GM23338 (cell line): ENCODE data around the gene ACOD1. TPM values are rescaled to one million over a fixed set of nuclear protein-coding genes. Genes with fewer than 3 reads are reported as not detected.
A peak's percentile ranks its signal among the peaks of the same experiment; 100 is the strongest.

Experiments used
- ATAC-seq: fragments of 200-7000 bp; cut with Tn5 transposase; 3 replicates; pipeline ENCODE4 v1.9.1; 2020
- DNase-seq: peaks from one replicate; pipeline ENCODE4 v3.0.0-alpha.2; 2015; ENCODE audit warnings: low spot score
- H2AFZ ChIP-seq: fragments of 200-600 bp; sonication (generic); 2 replicates; pipeline ENCODE4 v1.8.0; 2016; ENCODE audit warnings: antibody characterized with exemption, mild to moderate bottlenecking, moderate library complexity
- H3F3A ChIP-seq: fragments of 200-600 bp; sonication (generic); replicated peaks from 2 replicates; pipeline ENCODE4 v1.8.0; 2017; ENCODE audit warnings: antibody characterized with exemption, mixed run types, low read depth
- H3K27ac ChIP-seq: fragments of 200-600 bp; sonication (generic); 2 replicates; pipeline ENCODE4 v1.6.1; 2016; ENCODE audit warnings: low read depth
- H3K27me3 ChIP-seq: fragments of 200-600 bp; sonication (generic); 2 replicates; pipeline ENCODE4 v1.8.0; 2016; ENCODE audit warnings: mild to moderate bottlenecking, mixed run types, moderate library complexity; ENCODE audit not compliant: insufficient read depth
- H3K36me3 ChIP-seq: fragments of 200-600 bp; sonication (generic); 2 replicates; pipeline ENCODE4 v1.8.0; 2016; ENCODE audit warnings: mild to moderate bottlenecking; ENCODE audit not compliant: insufficient read depth
- H3K4me1 ChIP-seq: fragments of 200-600 bp; sonication (generic); 2 replicates; pipeline ENCODE4 v1.8.0; 2016; ENCODE audit warnings: mild to moderate bottlenecking, moderate library complexity; ENCODE audit not compliant: insufficient read depth
- H3K4me2 ChIP-seq: fragments of 200-600 bp; sonication (generic); 2 replicates; pipeline ENCODE4 v1.7.1; 2017; ENCODE audit warnings: mixed run types
- H3K4me3 ChIP-seq: fragments of 200-600 bp; sonication (generic); 2 replicates; pipeline ENCODE4 v1.6.1; 2016; ENCODE audit warnings: mixed run types
- H3K79me2 ChIP-seq: fragments of 200-600 bp; sonication (generic); replicated peaks from 2 replicates; pipeline ENCODE4 v1.8.0; 2017; ENCODE audit warnings: mild to moderate bottlenecking; ENCODE audit not compliant: insufficient read depth
- H3K9me2 ChIP-seq: fragments of 200-600 bp; sonication (generic); 2 replicates; pipeline ENCODE4 v1.8.0; 2017; ENCODE audit not compliant: insufficient read depth
- H4K20me1 ChIP-seq: fragments of 200-600 bp; sonication (generic); replicated peaks from 2 replicates; pipeline ENCODE4 v1.8.0; 2017; ENCODE audit warnings: mild to moderate bottlenecking; ENCODE audit not compliant: insufficient read depth
- H3K27ac Mint-ChIP-seq: 2 replicates; pipeline ENCODE4 v1.8.0; 2020; ENCODE audit warnings: inconsistent platforms, mild to moderate bottlenecking, moderate library complexity, mixed read lengths
- H3K27me3 Mint-ChIP-seq: 3 replicates; pipeline ENCODE4 v1.8.0; 2022; ENCODE audit warnings: low read depth, mild to moderate bottlenecking, moderate library complexity, mixed read lengths, inconsistent platforms; ENCODE audit not compliant: insufficient read depth, poor library complexity
- H3K36me3 Mint-ChIP-seq: 3 replicates; pipeline ENCODE4 v1.8.0; 2021; ENCODE audit warnings: low read depth, mild to moderate bottlenecking, inconsistent platforms, moderate library complexity, mixed read lengths
- H3K4me1 Mint-ChIP-seq: 3 replicates; pipeline ENCODE4 v1.8.0; 2020; ENCODE audit warnings: mild to moderate bottlenecking, inconsistent platforms, mixed read lengths
- H3K4me3 Mint-ChIP-seq: 3 replicates; pipeline ENCODE4 v1.8.0; 2021; ENCODE audit warnings: moderate library complexity, mild to moderate bottlenecking, inconsistent platforms, mixed read lengths
- H3K9me3 Mint-ChIP-seq: 3 replicates; pipeline ENCODE4 v1.8.0; 2020; ENCODE audit warnings: moderate library complexity, mild to moderate bottlenecking, inconsistent platforms, mixed read lengths
- CREB1 ChIP-seq: fragments of 250-450 bp; sonication (Bioruptor Pico); IDR thresholded peaks from 2 replicates; pipeline ENCODE4 v1.5.0; 2020; ENCODE audit warnings: low read depth, mild to moderate bottlenecking, moderate library complexity
- EZH2 ChIP-seq: fragments of 200-600 bp; sonication (generic); IDR thresholded peaks from one replicate; pipeline ENCODE4 v1.8.0; 2017; ENCODE audit warnings: antibody characterized with exemption, mild to moderate bottlenecking, low read depth; ENCODE audit not compliant: unreplicated experiment
- EZH2phosphoT487 ChIP-seq: fragments of 200-600 bp; sonication (generic); IDR thresholded peaks from one replicate; pipeline ENCODE4 v1.8.1; 2018; ENCODE audit warnings: antibody characterized with exemption; ENCODE audit not compliant: unreplicated experiment
- JUNB ChIP-seq: IDR thresholded peaks from one replicate; pipeline ENCODE4 v1.6.1; 2016; ENCODE audit warnings: antibody characterized with exemption; ENCODE audit not compliant: unreplicated experiment
- NANOG ChIP-seq: IDR thresholded peaks from 2 replicates; pipeline ENCODE4 v1.6.1; 2016; ENCODE audit warnings: antibody characterized with exemption, borderline replicate concordance
- POLR2AphosphoS5 ChIP-seq: IDR thresholded peaks from 2 replicates; pipeline ENCODE4 v1.6.1; 2016; ENCODE audit warnings: antibody characterized with exemption, low read depth
- STAT1 ChIP-seq: IDR thresholded peaks from one replicate; pipeline ENCODE4 v1.6.1; 2016; ENCODE audit warnings: antibody characterized with exemption; ENCODE audit not compliant: unreplicated experiment
- ZNF114 ChIP-seq: fragments of 250-450 bp; sonication (Bioruptor Pico); IDR thresholded peaks from 2 replicates; pipeline ENCODE4 v1.5.0; 2020; ENCODE audit warnings: mild to moderate bottlenecking, moderate library complexity
- ZNF331 ChIP-seq: fragments of 250-450 bp; sonication (Bioruptor Pico); IDR thresholded peaks from 2 replicates; pipeline ENCODE4 v1.5.0; 2020; ENCODE audit warnings: low read depth, mild to moderate bottlenecking, moderate library complexity
- polyA plus RNA-seq: library from polyadenylated mRNA; unstranded; fragments of >200 nt; fragmentation: Nextera tagmentation; extraction: Ambion mirVana; gene quantifications from 2 replicates; pipeline ENCODE4 v1.2.1, GENCODE V29; 2016
- total RNA-seq: library from RNA; depleted of rRNA; stranded (reverse); fragments of >200 nt; shearing (Covaris generic); gene quantifications from 2 replicates; pipeline ENCODE4 v1.2.3, GENCODE V29; 2014
- TF ChIP-seq, protein P1 (sequence below): fragments of 250-450 bp; sonication (Bioruptor Pico); IDR thresholded peaks from 2 replicates; pipeline ENCODE4 v1.5.0; 2020; ENCODE audit warnings: mild to moderate bottlenecking, moderate library complexity
- TF ChIP-seq, protein P2 (sequence below): IDR thresholded peaks from 2 replicates; pipeline ENCODE4 v1.6.1; 2016; ENCODE audit warnings: antibody characterized with exemption
- TF ChIP-seq, protein P3 (sequence below), 2 experiments: fragments of 200-600 bp in 1 of 2; sonication (generic) in 1 of 2; conservative IDR thresholded peaks; 2 replicates each; pipeline versions ENCODE4 v1.5.1 to v1.6.1; 2016 to 2017; ENCODE audit warnings: antibody characterized with exemption in 2 of 2, low read depth in 2 of 2, mild to moderate bottlenecking in 2 of 2, moderate library complexity in 1 of 2
- TF ChIP-seq, protein P4 (sequence below): IDR thresholded peaks from one replicate; pipeline ENCODE4 v1.6.1; 2018; ENCODE audit warnings: antibody characterized with exemption; ENCODE audit not compliant: unreplicated experiment

Gene ACOD1
- total and polyA plus RNA-seq, 2 experiments from 2014 or later: not detected

DNA sequence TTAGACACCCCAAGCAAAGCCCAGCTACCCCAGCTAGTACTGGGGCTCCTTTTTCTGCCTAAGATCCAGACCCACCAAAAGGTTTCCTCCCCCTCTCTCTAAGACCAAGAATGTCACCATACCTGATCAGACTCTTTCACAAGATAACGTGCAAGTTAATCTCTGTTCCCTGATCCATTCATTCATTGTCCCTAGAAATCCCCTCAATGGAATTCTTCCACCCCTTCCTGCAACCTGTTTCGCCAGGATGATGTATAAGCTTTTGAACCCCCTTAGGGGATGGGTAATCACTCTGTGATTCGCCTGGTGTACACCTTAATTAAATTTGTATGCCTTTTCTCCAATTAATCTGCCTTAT, 26.3 kb downstream of the ACOD1 start:
- no peak overlapping the region for H3K4me2 ChIP-seq

More for the DNA sequence above, 26.3 kb downstream of the ACOD1 start:
- DNase-seq: no peak
- Histone ChIP-seq H3K36me3 (no peaks in the 10 kb centered on the region), H3K4me3 (no peak overlapping the region), H3K4me1 (no peaks in the 10 kb centered on the region), H3F3A (no peaks in the 10 kb centered on the region), H2AFZ (peak overlapping the region; percentile 72), H3K9me2 (peaks cover 6% of the 10 kb centered on the region; the same call in 1 of the 2 replicates), H3K27me3 (no peaks in the 10 kb centered on the region), H4K20me1 (no peaks in the 10 kb centered on the region), H3K79me2 (no peaks in the 10 kb centered on the region), H3K27ac (no peak overlapping the region)
- H3K9me3 Mint-ChIP-seq: no peaks in the 10 kb centered on the region
- no peak for TF ChIP-seq POLR2AphosphoS5
- no peak for TF ChIP-seq ZNF331 (CRISPR knock-in tag)
- TF ChIP-seq, protein P1, sequence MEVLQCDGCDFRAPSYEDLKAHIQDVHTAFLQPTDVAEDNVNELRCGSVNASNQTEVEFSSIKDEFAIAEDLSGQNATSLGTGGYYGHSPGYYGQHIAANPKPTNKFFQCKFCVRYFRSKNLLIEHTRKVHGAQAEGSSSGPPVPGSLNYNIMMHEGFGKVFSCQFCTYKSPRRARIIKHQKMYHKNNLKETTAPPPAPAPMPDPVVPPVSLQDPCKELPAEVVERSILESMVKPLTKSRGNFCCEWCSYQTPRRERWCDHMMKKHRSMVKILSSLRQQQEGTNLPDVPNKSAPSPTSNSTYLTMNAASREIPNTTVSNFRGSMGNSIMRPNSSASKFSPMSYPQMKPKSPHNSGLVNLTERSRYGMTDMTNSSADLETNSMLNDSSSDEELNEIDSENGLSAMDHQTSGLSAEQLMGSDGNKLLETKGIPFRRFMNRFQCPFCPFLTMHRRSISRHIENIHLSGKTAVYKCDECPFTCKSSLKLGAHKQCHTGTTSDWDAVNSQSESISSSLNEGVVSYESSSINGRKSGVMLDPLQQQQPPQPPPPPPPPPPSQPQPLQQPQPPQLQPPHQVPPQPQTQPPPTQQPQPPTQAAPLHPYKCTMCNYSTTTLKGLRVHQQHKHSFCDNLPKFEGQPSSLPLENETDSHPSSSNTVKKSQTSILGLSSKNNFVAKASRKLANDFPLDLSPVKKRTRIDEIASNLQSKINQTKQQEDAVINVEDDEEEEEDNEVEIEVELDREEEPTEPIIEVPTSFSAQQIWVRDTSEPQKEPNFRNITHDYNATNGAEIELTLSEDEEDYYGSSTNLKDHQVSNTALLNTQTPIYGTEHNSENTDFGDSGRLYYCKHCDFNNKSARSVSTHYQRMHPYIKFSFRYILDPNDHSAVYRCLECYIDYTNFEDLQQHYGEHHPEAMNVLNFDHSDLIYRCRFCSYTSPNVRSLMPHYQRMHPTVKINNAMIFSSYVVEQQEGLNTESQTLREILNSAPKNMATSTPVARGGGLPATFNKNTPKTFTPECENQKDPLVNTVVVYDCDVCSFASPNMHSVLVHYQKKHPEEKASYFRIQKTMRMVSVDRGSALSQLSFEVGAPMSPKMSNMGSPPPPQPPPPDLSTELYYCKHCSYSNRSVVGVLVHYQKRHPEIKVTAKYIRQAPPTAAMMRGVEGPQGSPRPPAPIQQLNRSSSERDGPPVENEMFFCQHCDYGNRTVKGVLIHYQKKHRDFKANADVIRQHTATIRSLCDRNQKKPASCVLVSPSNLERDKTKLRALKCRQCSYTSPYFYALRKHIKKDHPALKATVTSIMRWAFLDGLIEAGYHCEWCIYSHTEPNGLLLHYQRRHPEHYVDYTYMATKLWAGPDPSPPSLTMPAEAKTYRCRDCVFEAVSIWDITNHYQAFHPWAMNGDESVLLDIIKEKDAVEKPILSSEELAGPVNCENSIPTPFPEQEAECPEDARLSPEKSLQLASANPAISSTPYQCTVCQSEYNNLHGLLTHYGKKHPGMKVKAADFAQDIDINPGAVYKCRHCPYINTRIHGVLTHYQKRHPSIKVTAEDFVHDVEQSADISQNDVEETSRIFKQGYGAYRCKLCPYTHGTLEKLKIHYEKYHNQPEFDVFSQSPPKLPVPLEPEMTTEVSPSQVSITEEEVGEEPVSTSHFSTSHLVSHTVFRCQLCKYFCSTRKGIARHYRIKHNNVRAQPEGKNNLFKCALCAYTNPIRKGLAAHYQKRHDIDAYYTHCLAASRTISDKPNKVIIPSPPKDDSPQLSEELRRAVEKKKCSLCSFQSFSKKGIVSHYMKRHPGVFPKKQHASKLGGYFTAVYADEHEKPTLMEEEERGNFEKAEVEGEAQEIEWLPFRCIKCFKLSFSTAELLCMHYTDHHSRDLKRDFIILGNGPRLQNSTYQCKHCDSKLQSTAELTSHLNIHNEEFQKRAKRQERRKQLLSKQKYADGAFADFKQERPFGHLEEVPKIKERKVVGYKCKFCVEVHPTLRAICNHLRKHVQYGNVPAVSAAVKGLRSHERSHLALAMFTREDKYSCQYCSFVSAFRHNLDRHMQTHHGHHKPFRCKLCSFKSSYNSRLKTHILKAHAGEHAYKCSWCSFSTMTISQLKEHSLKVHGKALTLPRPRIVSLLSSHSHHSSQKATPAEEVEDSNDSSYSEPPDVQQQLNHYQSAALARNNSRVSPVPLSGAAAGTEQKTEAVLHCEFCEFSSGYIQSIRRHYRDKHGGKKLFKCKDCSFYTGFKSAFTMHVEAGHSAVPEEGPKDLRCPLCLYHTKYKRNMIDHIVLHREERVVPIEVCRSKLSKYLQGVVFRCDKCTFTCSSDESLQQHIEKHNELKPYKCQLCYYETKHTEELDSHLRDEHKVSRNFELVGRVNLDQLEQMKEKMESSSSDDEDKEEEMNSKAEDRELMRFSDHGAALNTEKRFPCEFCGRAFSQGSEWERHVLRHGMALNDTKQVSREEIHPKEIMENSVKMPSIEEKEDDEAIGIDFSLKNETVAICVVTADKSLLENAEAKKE: no peak
- TF ChIP-seq ZNF114 (CRISPR knock-in tag): no peak
- TF ChIP-seq STAT1: no peak
- TF ChIP-seq, protein P2, sequence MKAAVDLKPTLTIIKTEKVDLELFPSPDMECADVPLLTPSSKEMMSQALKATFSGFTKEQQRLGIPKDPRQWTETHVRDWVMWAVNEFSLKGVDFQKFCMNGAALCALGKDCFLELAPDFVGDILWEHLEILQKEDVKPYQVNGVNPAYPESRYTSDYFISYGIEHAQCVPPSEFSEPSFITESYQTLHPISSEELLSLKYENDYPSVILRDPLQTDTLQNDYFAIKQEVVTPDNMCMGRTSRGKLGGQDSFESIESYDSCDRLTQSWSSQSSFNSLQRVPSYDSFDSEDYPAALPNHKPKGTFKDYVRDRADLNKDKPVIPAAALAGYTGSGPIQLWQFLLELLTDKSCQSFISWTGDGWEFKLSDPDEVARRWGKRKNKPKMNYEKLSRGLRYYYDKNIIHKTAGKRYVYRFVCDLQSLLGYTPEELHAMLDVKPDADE: no peak
- TF ChIP-seq EZH2: no peak
- no peak for TF ChIP-seq CREB1 (CRISPR knock-in tag)
- TF ChIP-seq, protein P3, sequence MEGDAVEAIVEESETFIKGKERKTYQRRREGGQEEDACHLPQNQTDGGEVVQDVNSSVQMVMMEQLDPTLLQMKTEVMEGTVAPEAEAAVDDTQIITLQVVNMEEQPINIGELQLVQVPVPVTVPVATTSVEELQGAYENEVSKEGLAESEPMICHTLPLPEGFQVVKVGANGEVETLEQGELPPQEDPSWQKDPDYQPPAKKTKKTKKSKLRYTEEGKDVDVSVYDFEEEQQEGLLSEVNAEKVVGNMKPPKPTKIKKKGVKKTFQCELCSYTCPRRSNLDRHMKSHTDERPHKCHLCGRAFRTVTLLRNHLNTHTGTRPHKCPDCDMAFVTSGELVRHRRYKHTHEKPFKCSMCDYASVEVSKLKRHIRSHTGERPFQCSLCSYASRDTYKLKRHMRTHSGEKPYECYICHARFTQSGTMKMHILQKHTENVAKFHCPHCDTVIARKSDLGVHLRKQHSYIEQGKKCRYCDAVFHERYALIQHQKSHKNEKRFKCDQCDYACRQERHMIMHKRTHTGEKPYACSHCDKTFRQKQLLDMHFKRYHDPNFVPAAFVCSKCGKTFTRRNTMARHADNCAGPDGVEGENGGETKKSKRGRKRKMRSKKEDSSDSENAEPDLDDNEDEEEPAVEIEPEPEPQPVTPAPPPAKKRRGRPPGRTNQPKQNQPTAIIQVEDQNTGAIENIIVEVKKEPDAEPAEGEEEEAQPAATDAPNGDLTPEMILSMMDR (conservative IDR thresholded peaks at IDR 0.05; ENCODE audit: low read depth in 2 of 2): no peak
- TF ChIP-seq, protein P4, sequence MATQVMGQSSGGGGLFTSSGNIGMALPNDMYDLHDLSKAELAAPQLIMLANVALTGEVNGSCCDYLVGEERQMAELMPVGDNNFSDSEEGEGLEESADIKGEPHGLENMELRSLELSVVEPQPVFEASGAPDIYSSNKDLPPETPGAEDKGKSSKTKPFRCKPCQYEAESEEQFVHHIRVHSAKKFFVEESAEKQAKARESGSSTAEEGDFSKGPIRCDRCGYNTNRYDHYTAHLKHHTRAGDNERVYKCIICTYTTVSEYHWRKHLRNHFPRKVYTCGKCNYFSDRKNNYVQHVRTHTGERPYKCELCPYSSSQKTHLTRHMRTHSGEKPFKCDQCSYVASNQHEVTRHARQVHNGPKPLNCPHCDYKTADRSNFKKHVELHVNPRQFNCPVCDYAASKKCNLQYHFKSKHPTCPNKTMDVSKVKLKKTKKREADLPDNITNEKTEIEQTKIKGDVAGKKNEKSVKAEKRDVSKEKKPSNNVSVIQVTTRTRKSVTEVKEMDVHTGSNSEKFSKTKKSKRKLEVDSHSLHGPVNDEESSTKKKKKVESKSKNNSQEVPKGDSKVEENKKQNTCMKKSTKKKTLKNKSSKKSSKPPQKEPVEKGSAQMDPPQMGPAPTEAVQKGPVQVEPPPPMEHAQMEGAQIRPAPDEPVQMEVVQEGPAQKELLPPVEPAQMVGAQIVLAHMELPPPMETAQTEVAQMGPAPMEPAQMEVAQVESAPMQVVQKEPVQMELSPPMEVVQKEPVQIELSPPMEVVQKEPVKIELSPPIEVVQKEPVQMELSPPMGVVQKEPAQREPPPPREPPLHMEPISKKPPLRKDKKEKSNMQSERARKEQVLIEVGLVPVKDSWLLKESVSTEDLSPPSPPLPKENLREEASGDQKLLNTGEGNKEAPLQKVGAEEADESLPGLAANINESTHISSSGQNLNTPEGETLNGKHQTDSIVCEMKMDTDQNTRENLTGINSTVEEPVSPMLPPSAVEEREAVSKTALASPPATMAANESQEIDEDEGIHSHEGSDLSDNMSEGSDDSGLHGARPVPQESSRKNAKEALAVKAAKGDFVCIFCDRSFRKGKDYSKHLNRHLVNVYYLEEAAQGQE: no peak
- no peak for TF ChIP-seq JUNB
- no peak for TF ChIP-seq NANOG
- no peak for TF ChIP-seq EZH2phosphoT487
- H3K27ac Mint-ChIP-seq: no peak overlapping the region
- H3K27me3 Mint-ChIP-seq: peaks cover 2% of the 10 kb centered on the region
- ATAC-seq: no peak
- H3K36me3 Mint-ChIP-seq: no peaks in the 10 kb centered on the region
- no peak overlapping the region for H3K4me3 Mint-ChIP-seq
- peaks cover 12% of the 10 kb centered on the region; the same call in 1 of the 3 replicates for H3K4me1 Mint-ChIP-seq
